Endothelial cell (in vitro differentiated cells): ENCODE results near the gene DERA. TPM values are rescaled to one million over a fixed set of nuclear protein-coding genes. Genes with fewer than 3 reads are reported as not detected.
A peak's percentile ranks its signal among the peaks of the same experiment; 100 is the strongest.

Experiments used
- DNase-seq: peaks from one replicate; pipeline ENCODE4 v3.0.0; 2021; ENCODE audit warnings: low spot score
- H3K27ac Mint-ChIP-seq: one replicate; pipeline ENCODE4 v1.8.0; 2021; ENCODE audit warnings: mixed read lengths, inconsistent platforms; ENCODE audit not compliant: unreplicated experiment
- H3K27me3 Mint-ChIP-seq: one replicate; pipeline ENCODE4 v1.8.0; 2021; ENCODE audit warnings: mild to moderate bottlenecking, moderate library complexity, mixed read lengths, inconsistent platforms; ENCODE audit not compliant: unreplicated experiment
- H3K36me3 Mint-ChIP-seq: one replicate; pipeline ENCODE4 v1.8.0; 2021; ENCODE audit warnings: mild to moderate bottlenecking, low read depth, mixed read lengths, inconsistent platforms; ENCODE audit not compliant: unreplicated experiment
- H3K4me1 Mint-ChIP-seq: one replicate; pipeline ENCODE4 v1.8.0; 2021; ENCODE audit warnings: mild to moderate bottlenecking, mixed read lengths, inconsistent platforms; ENCODE audit not compliant: unreplicated experiment
- H3K4me3 Mint-ChIP-seq: one replicate; pipeline ENCODE4 v1.8.0; 2021; ENCODE audit warnings: mild to moderate bottlenecking, mixed read lengths, inconsistent platforms; ENCODE audit not compliant: unreplicated experiment
- H3K9me3 Mint-ChIP-seq: one replicate; pipeline ENCODE4 v1.8.0; 2021; ENCODE audit warnings: mixed read lengths, inconsistent platforms; ENCODE audit not compliant: unreplicated experiment
- total RNA-seq: library from RNA; stranded (reverse); fragmentation: NEBNext Ultra II Directional; extraction: Animal tissue kit (Norgen Biotek cat#: 25700); gene quantifications from one replicate; pipeline ENCODE4 v1.2.1, GENCODE V29; 2021; ENCODE audit not compliant: unreplicated experiment
- TF ChIP-seq, protein P1 (sequence below): fragments of 200-600 bp; sonication (generic); IDR thresholded peaks from one replicate; pipeline ENCODE4 v1.5.0; 2021; ENCODE audit warnings: antibody characterized with exemption; ENCODE audit not compliant: unreplicated experiment

DERA gene
- total RNA-seq, 1 donor from 2014 or later: 50.3 TPM

DNA sequence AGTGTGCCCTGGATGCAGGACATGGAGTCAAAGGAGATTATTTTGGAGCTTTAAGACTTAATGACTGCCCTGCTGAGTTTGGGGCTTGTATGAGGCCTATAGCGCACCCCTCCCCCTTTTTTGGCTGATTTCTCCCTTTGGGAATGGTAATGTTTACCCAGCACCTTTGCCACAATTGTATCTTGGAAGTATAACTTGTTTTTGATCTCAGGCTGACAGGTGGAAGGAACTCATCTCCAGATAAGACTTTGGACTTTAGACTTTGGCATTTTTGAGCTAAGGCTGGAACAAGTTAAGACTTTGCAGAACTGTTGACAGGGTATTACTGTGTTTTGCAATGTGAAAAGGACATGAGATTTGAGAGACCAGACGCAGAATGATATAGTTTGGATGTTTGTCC lies 110.5 kb downstream of the DERA start:
- Mint-ChIP-seq H3K9me3 (peaks cover 6% of the 10 kb centered on the region), H3K4me1 (no peaks in the 10 kb centered on the region), H3K36me3 (peaks cover 56% of the 10 kb centered on the region)

GRCh38 chr12:16027002-16027401 lies 115.9 kb downstream of the DERA start:
- H3K36me3 Mint-ChIP-seq: peaks cover 19% of the 10 kb centered on the region
- DNase-seq: no peak
- H3K27me3 Mint-ChIP-seq: no peaks in the 10 kb centered on the region
- no peak overlapping the region for H3K4me3 Mint-ChIP-seq
- H3K4me1 Mint-ChIP-seq: no peaks in the 10 kb centered on the region
- no peaks in the 10 kb centered on the region for H3K9me3 Mint-ChIP-seq
- no peak overlapping the region for H3K27ac Mint-ChIP-seq
- TF ChIP-seq, protein P1, sequence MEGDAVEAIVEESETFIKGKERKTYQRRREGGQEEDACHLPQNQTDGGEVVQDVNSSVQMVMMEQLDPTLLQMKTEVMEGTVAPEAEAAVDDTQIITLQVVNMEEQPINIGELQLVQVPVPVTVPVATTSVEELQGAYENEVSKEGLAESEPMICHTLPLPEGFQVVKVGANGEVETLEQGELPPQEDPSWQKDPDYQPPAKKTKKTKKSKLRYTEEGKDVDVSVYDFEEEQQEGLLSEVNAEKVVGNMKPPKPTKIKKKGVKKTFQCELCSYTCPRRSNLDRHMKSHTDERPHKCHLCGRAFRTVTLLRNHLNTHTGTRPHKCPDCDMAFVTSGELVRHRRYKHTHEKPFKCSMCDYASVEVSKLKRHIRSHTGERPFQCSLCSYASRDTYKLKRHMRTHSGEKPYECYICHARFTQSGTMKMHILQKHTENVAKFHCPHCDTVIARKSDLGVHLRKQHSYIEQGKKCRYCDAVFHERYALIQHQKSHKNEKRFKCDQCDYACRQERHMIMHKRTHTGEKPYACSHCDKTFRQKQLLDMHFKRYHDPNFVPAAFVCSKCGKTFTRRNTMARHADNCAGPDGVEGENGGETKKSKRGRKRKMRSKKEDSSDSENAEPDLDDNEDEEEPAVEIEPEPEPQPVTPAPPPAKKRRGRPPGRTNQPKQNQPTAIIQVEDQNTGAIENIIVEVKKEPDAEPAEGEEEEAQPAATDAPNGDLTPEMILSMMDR: no peak

More for the DNA sequence above, 110.5 kb downstream of the DERA start:
- Mint-ChIP-seq H3K4me3 (peak overlapping the region; percentile 44), H3K27ac (no peak overlapping the region), H3K27me3 (peaks cover 3% of the 10 kb centered on the region)
- DNase-seq: no peak
- TF ChIP-seq, protein P1: no peak

- TF ChIP-seq, protein P1: no peak
- Mint-ChIP-seq H3K27ac (no peak overlapping the region), H3K36me3 (peaks cover 3% of the 10 kb centered on the region), H3K9me3 (no peaks in the 10 kb centered on the region), H3K27me3 (peaks cover 1% of the 10 kb centered on the region), H3K4me1 (no peaks in the 10 kb centered on the region), H3K4me3 (no peak overlapping the region)
- no peak for DNase-seq
Observed at GRCh38 chr12:16030744-16031143, 119.6 kb downstream of the DERA start.

DNA sequence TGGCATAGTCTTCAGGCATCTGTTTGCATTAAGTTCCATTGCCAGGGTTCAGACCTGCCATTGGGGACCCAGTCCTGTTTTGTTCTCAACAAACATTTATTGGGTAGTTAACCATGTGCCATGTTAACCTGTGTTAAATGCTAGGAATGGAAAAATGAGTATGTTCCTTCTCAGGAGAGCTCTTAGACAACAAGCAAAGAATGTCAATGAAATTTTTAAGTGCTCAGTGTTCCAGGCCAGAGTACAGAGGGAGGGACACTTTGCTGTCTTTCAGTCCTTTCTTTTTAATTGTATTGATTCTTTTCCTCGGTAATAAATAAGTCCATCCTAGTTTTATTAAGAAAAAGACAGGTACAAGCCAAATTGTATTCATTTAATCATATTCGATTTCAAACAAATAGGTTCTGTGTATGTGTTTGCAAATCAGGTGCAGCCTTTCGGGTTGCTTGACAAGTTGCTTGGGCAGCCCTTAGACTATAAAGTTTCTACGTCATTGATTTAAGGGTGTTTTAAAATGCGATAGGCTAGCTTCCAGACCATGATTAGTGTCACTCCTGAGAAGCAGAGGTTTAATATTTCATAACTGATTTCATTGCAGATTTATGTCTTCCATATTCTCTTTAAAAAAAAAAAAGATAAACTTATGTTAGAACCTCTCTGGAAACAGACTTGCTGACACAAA lies 123.1 kb downstream of the DERA start:
- no peaks in the 10 kb centered on the region for H3K9me3 Mint-ChIP-seq
- TF ChIP-seq, protein P1: no peak

DNA sequence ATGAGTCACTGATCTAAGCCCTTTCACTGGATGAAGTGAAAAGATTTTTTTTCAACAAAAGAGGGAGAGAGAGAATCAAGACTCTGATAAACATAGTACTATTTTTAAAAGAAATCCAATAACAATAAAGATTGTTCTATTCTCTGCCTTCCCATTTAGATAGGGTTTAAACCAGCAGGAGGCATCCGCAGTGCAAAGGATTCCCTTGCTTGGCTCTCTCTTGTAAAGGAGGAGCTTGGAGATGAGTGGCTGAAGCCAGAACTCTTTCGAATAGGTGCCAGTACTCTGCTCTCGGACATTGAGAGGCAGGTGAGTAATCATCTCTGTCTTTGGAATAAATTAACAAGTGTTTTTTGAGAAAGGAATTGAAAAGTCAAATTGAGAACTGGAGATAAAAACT lies 124.9 kb downstream of the DERA start:
- Mint-ChIP-seq H3K27me3 (peaks cover 1% of the 10 kb centered on the region), H3K9me3 (no peaks in the 10 kb centered on the region), H3K27ac (no peak overlapping the region), H3K36me3 (peaks cover 7% of the 10 kb centered on the region), H3K4me3 (no peak overlapping the region), H3K4me1 (no peaks in the 10 kb centered on the region)
- TF ChIP-seq, protein P1: no peak
- no peak for DNase-seq

More for the DNA sequence above, 123.1 kb downstream of the DERA start:
- Mint-ChIP-seq H3K4me3 (no peak overlapping the region), H3K4me1 (no peaks in the 10 kb centered on the region), H3K27me3 (peaks cover 1% of the 10 kb centered on the region), H3K36me3 (peaks cover 7% of the 10 kb centered on the region), H3K27ac (no peak overlapping the region)
- DNase-seq: no peak
